Measurements from ENCODE around the gene ALG1. TPM values are rescaled to one million over a fixed set of nuclear protein-coding genes. Genes with fewer than 3 reads are reported as not detected.
"Not testable (repeated sequence)": the region's sequence is repeated elsewhere in the genome, so short reads cannot be mapped to it uniquely, and the experiment has no call there.

Gene ALG1
- total and polyA plus RNA-seq, 2 of the 13 experiments (the other 11 are each of a cell fraction or from before 2014, with no cell fraction given), result 43.3 to 75.6 TPM

- Histone ChIP-seq H3K4me2 (ENCODE audit: low read depth, low read length) (peak overlapping the region; percentile 84), H3K4me3 (replicated peaks in 1 of 3; ENCODE audit: insufficient read depth in 1 of 3, low read depth in 2 of 3, low read length in 3 of 3) (peak overlapping the region; percentile 56 to 82 (median 76)), H3K27ac (ENCODE audit: extremely low read length, insufficient read depth, low read length) (peak overlapping the region; percentile 65), H3K9ac (ENCODE audit: insufficient read depth, low read depth, low read length) (peak overlapping the region; percentile 85), H3K4me1 (ENCODE audit: insufficient read depth, low read length) (peaks cover 35% of the 10 kb centered on the region)
- H3K9me3 ChIP-seq (ENCODE audit: low read length); H4K20me1 ChIP-seq (ENCODE audit: insufficient read depth, low read length); H3K27me3 ChIP-seq (ENCODE audit: control insufficient read depth in 1 of 2, insufficient read depth in 2 of 2, low read length in 2 of 2); H2AFZ ChIP-seq (ENCODE audit: low read length); CTCF ChIA-PET (ENCODE audit: low intra/inter-chr PET ratio, low total read pairs); H3K36me3 ChIP-seq (replicated peaks in 1 of 2; ENCODE audit: control insufficient read depth in 1 of 2, insufficient read depth in 2 of 2, low read length in 2 of 2); in situ Hi-C loops (cut with HindIII; ENCODE audit: extremely low pct_ligation_motif_present, low pct_unique_long_range_greater_than_20kb); DNase-seq (ENCODE audit: low spot score); H3K79me2 ChIP-seq (ENCODE audit: insufficient read depth, low read length); FAIRE-seq; ATAC-seq; BruUV-seq (replicated peaks): not testable (repeated sequence)
- intact Hi-C loops (cut with micrococcal nuclease; ENCODE audit: unreplicated experiment), result loop anchor here (2.0 to 5.0 kb wide), 2 partner anchors 62 to 139 kb away; partner anchors contain the start of gene SEC14L5
- WGBS (ENCODE audit: low lambda C conversion rate), result 15% methylated on average over 7 of the region's 7 CpGs
- POLR2A ChIA-PET, result interaction anchor here (1.0 to 2.0 kb wide), 2 partner anchors 138 to 148 kb away, joined by 3 to 21 read pairs; partner anchors contain the start of gene SEC14L5
- peak; percentile 11; the same call in 1 of the 2 replicates for TF ChIP-seq ZNF816 (CRISPR knock-in tag; IDR thresholded peaks at IDR 0.05; ENCODE audit: borderline replicate concordance)
- TF ChIP-seq ZNF768 (CRISPR knock-in tag; IDR thresholded peaks at IDR 0.05), result peak; percentile 85
- 0 out of 4 replicates have a peak, but pooled peaks of 1 of the 2 experiments have one; percentile 45 for TF ChIP-seq POLR2A (IDR thresholded peaks at IDR 0.05; ENCODE audit: insufficient read depth in 1 of 2, low read depth in 2 of 2, low read length in 2 of 2)
- TF ChIP-seq KDM1A (CRISPR knock-in tag; IDR thresholded peaks at IDR 0.05), result 0 out of 2 replicates have a peak, but pooled peaks have one; percentile 34
- TF ChIP-seq, protein P1, sequence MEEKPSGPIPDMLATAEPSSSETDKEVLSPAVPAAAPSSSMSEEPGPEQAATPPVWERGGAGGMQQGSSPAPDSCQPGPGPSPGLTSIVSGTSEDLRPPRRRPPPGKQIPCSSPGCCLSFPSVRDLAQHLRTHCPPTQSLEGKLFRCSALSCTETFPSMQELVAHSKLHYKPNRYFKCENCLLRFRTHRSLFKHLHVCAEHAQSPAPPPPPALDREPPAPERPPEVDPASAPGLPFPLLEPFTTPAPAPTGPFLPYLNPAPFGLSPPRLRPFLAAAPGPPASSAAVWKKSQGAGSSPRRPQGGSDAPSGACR (CRISPR knock-in tag; IDR thresholded peaks at IDR 0.05), result 0 out of 2 replicates have a peak, but pooled peaks have one; percentile 11
Observed at GRCh38 chr16:5096437-5097060, 24.9 kb downstream of the ALG1 start.

DNA sequence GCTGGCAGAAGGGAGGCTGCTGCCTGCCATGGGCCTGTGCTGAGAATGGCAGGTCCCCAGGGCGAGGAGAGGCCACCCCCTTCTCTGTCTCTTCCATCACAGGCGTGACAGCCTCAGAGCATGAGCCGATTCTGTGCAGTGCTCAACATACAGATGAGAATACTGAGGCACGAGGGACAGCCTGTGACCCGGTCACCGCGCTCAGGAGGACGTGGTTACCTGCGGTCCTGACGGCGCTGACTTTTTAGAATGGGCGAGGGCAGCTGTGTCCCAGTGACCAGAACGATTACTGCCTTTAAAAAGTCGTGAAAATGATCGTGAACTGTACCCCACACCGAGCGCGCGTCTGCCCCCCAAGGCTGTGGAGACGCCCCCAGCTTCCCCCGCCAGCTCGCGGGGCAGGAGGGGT lies 25.4 kb downstream of the ALG1 start:
- in situ Hi-C loops (cut with HindIII; ENCODE audit: extremely low pct_ligation_motif_present, low pct_unique_long_range_greater_than_20kb); H3K36me3 ChIP-seq (replicated peaks in 1 of 2; ENCODE audit: control insufficient read depth in 1 of 2, insufficient read depth in 2 of 2, low read length in 2 of 2); H3K79me2 ChIP-seq (ENCODE audit: insufficient read depth, low read length); H2AFZ ChIP-seq (ENCODE audit: low read length); FAIRE-seq; H3K27me3 ChIP-seq (ENCODE audit: control insufficient read depth in 1 of 2, insufficient read depth in 2 of 2, low read length in 2 of 2); ATAC-seq; H4K20me1 ChIP-seq (ENCODE audit: insufficient read depth, low read length); CTCF ChIA-PET (ENCODE audit: low intra/inter-chr PET ratio, low total read pairs); H3K9me3 ChIP-seq (ENCODE audit: low read length): not testable (repeated sequence)
- peak; percentile 48 for DNase-seq (ENCODE audit: low spot score)
- Histone ChIP-seq H3K9ac (ENCODE audit: insufficient read depth, low read depth, low read length) (peak overlapping the region; percentile 85), H3K27ac (ENCODE audit: extremely low read length, insufficient read depth, low read length) (peak overlapping the region; percentile 65), H3K4me3 (replicated peaks in 1 of 3; ENCODE audit: insufficient read depth in 1 of 3, low read depth in 2 of 3, low read length in 3 of 3) (peak overlapping the region; percentile 56 to 82 (median 76)), H3K4me2 (ENCODE audit: low read depth, low read length) (peak overlapping the region; percentile 84), H3K4me1 (ENCODE audit: insufficient read depth, low read length) (peaks cover 33% of the 10 kb centered on the region)
- TSS peak; percentile 79 for BruUV-seq (replicated peaks)
- 0% methylated on average over 8 of the region's 23 CpGs for WGBS (ENCODE audit: low lambda C conversion rate)
- POLR2A ChIA-PET, result interaction anchor here (0.7 to 2.0 kb wide), 3 partner anchors 12 to 149 kb away, joined by 3 to 21 read pairs (median 3); partner anchors contain the start of gene SEC14L5
- intact Hi-C loops (cut with micrococcal nuclease; ENCODE audit: unreplicated experiment), result loop anchor here (2.0 to 5.0 kb wide), 2 partner anchors 62 to 140 kb away; partner anchors contain the start of gene SEC14L5
- TF ChIP-seq, protein P2, sequence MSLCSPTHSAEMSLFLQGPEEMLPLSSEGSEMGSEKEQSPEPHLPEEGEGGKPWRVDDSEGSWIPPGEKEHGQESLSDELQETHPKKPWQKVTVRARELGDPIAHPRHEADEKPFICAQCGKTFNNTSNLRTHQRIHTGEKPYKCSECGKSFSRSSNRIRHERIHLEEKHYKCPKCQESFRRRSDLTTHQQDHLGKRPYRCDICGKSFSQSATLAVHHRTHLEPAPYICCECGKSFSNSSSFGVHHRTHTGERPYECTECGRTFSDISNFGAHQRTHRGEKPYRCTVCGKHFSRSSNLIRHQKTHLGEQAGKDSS (CRISPR knock-in tag; IDR thresholded peaks at IDR 0.05; ENCODE audit: borderline replicate concordance, low read depth), result peak; percentile 49
- peak; percentile 84; the same call in 1 of the 2 replicates for TF ChIP-seq ZNF225 (CRISPR knock-in tag; IDR thresholded peaks at IDR 0.05)
- TF ChIP-seq, protein P3, sequence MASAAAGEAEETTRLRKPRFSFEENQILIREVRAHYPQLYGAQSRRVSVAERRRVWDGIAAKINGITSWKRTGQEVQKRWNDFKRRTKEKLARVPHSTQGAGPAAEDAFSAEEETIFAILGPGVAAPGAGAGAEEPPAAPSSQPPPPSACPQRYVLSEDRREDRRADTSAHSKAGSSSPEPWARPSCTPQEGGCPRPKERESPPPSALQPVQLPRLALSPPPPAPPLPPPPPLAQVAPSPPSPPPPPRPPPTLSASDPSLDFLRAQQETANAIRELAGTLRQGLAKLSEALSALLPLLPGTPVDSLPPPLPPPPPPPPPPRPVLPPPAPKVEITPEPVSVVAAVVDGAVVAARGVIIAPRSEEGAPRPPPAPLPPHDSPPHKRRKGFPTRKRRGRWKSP (CRISPR knock-in tag; IDR thresholded peaks at IDR 0.05), result peak; percentile 32; the same call in 1 of the 2 replicates
- TF ChIP-seq ZNF350 (CRISPR knock-in tag; IDR thresholded peaks at IDR 0.05; ENCODE audit: borderline replicate concordance, low read depth), result 0 out of 2 replicates have a peak, but pooled peaks have one; percentile 60
- TF ChIP-seq ZXDC (CRISPR knock-in tag; IDR thresholded peaks at IDR 0.05), result peak; percentile 69; the same call in 1 of the 2 replicates
